Measurements from ENCODE around the gene GNG2. TPM values are rescaled to one million over a fixed set of nuclear protein-coding genes. Genes with fewer than 3 reads are reported as not detected.

Gene GNG2
- total and polyA plus RNA-seq, 11 donors, result 3.1 to 29.2 (median 7.0) TPM

DNA sequence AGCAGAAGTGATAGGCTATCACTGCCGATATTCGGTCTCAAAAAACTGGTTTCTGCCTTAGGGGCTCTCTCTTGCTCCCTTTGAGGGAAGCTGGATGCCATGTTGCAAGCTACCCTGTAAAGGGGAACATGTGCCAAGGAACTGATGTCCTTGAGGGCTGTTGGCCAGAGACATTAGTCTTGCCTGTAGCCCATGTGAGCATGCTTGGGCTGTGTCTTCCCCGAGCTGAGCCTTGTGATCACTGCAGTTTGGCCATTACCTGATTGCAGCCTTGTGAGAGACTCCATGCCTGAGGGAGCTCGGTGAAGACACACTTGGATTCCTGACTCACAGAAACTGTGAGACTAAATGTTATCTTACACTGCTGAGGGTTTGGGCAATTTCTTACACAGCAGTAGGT is 147.7 kb downstream of the GNG2 start:
- Histone ChIP-seq H3K4me3 (no peak overlapping the region), H3K27me3 (no peaks in the 10 kb centered on the region), H3K4me1 (peaks cover 12 to 67% (median 30%) of the 10 kb centered on the region in 12 donors), H3K9me3 (no peaks in the 10 kb centered on the region), H3K27ac (peak overlapping the region in 1 of 12 donors; percentile 42), H3K36me3 (peaks cover 4 to 93% (median 89%) of the 10 kb centered on the region in 9 donors)
- ATAC-seq (no peak), DNase-seq (no peak)
- intact Hi-C loops (cut with DNase I), result no loop called here
- 89 to 96% (median 94%) methylated on average over 3 to 4 of the region's 4 CpGs for WGBS, 4 donors
- TF ChIP-seq CTCF (IDR thresholded peaks at IDR 0.05), result no peak
- TF ChIP-seq POLR2A (IDR thresholded peaks at IDR 0.05), result no peak

- Histone ChIP-seq H3K4me1 (peaks cover 19 to 76% (median 41%) of the 10 kb centered on the region in 12 donors), H3K9me3 (no peaks in the 10 kb centered on the region), H3K36me3 (peaks cover 4 to 85% (median 70%) of the 10 kb centered on the region in 9 donors), H3K4me3 (no peak overlapping the region), H3K27ac (peak overlapping the region; percentile 6 to 86 (median 68)), H3K27me3 (no peaks in the 10 kb centered on the region)
- WGBS, 4 donors, result 48 to 54% (median 51%) methylated on average over 3 of the region's 3 CpGs
- TF ChIP-seq POLR2A (IDR thresholded peaks at IDR 0.05) (no peak), CTCF (IDR thresholded peaks at IDR 0.05) (no peak)
- ATAC-seq, result peak; percentile 30 to 67 (median 50)
- intact Hi-C loops (cut with DNase I), result loop anchor here in 6 of 10 donors (5.0 kb wide), 3 partner anchors 37 to 57 kb away; partner anchors contain the start of gene NID2 (in 3 of the 6)
- no peak for DNase-seq
Observed at GRCh38 chr14:52010173-52010693, 149.8 kb downstream of the GNG2 start.

- peaks cover 0 to 80% (median 57%) of the 10 kb centered on the region in 9 donors for H3K36me3 ChIP-seq
- 66 to 82% (median 75%) methylated on average over 9 of the region's 9 CpGs for WGBS, 4 donors
- H3K4me3 ChIP-seq, result no peak overlapping the region
- TF ChIP-seq POLR2A (IDR thresholded peaks at IDR 0.05), result no peak
- TF ChIP-seq CTCF (IDR thresholded peaks at IDR 0.05), result no peak
- no peaks in the 10 kb centered on the region for H3K9me3 ChIP-seq
- no peaks in the 10 kb centered on the region for H3K27me3 ChIP-seq
- peak overlapping the region in 8 of 12 donors; percentile 6 to 86 (median 76) for H3K27ac ChIP-seq
- intact Hi-C loops (cut with DNase I), result loop anchor here in 6 of 10 donors (5.0 kb wide), 3 partner anchors 36 to 56 kb away; partner anchors contain the start of gene NID2 (in 3 of the 6)
- DNase-seq (no peak), ATAC-seq (no peak)
- H3K4me1 ChIP-seq, result peaks cover 22 to 78% (median 51%) of the 10 kb centered on the region in 12 donors
Observed at GRCh38 chr14:52011523-52011922, 151.1 kb downstream of the GNG2 start.

GRCh38 chr14:52012635-52013034 is 152.2 kb downstream of the GNG2 start:
- intact Hi-C loops (cut with DNase I), result loop anchor here in 7 of 10 donors (2.0 to 5.0 kb wide), 4 partner anchors 35 to 56 kb away; partner anchors contain the start of gene NID2 (in 4 of the 7)
- no peaks in the 10 kb centered on the region for H3K27me3 ChIP-seq
- H3K36me3 ChIP-seq, result peaks cover 0 to 71% (median 48%) of the 10 kb centered on the region in 9 donors
- no peak overlapping the region for H3K4me3 ChIP-seq
- TF ChIP-seq POLR2A (IDR thresholded peaks at IDR 0.05), result no peak
- peak in 1 of 12 donors; percentile 13 for TF ChIP-seq CTCF (IDR thresholded peaks at IDR 0.05)
- H3K27ac ChIP-seq, result peak overlapping the region in 11 of 12 donors; percentile 50 to 86 (median 77)
- H3K4me1 ChIP-seq, result peaks cover 22 to 81% (median 54%) of the 10 kb centered on the region in 12 donors
- DNase-seq (peak; percentile 67 to 87 (median 78)), ATAC-seq (peak in 3 of 4 donors; percentile 24 to 50 (median 43))
- 5 to 22% (median 18%) methylated on average over 4 of the region's 4 CpGs for WGBS, 4 donors
- H3K9me3 ChIP-seq, result no peaks in the 10 kb centered on the region
